ENCODE data around the gene MYO16.
"Not testable (repeated sequence)": the region's sequence is repeated elsewhere in the genome, so short reads cannot be mapped to it uniquely, and the experiment has no call there.

MYO16 gene

GRCh38 chr13:108987517-108987916, 358.1 kb downstream of the MYO16 start:
- Histone ChIP-seq H3K9me3 (no peaks in the 10 kb centered on the region), H3K4me3 (ENCODE audit: low read depth, low read length) (no peak overlapping the region), H3K27me3 (peaks cover 41% of the 10 kb centered on the region), H3K4me1 (no peaks in the 10 kb centered on the region), H3K36me3 (no peaks in the 10 kb centered on the region)
- TF ChIP-seq CTCF (IDR thresholded peaks at IDR 0.05; ENCODE audit: low read depth, low read length): no peak
- DNase-seq: no peak

DNA sequence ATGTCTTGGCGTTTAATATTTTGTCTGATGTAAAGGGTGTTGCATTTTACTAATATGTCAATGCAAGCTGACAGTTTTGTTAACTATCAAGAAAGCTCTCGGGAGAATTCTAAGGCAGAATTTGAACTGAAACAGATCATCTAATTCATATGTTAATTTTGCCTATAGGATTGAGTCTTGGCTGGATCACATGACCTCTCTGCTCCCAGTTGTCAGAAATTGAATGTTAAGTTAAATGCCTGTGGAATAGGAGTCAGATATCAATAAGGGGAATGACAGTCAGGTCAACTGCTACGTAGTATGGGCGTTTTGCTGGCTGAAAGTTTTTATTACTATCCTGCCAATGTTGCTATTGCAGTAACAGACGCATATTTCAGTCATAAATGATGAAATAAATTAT, 358.5 kb downstream of the MYO16 start:
- no peak for DNase-seq
- H3K4me1 ChIP-seq: no peaks in the 10 kb centered on the region
- no peaks in the 10 kb centered on the region for H3K36me3 ChIP-seq
- H3K9me3 ChIP-seq: no peaks in the 10 kb centered on the region
- peaks cover 41% of the 10 kb centered on the region for H3K27me3 ChIP-seq
- no peak overlapping the region for H3K4me3 ChIP-seq (ENCODE audit: low read depth, low read length)
- no peak for TF ChIP-seq CTCF (IDR thresholded peaks at IDR 0.05; ENCODE audit: low read depth, low read length)

DNA sequence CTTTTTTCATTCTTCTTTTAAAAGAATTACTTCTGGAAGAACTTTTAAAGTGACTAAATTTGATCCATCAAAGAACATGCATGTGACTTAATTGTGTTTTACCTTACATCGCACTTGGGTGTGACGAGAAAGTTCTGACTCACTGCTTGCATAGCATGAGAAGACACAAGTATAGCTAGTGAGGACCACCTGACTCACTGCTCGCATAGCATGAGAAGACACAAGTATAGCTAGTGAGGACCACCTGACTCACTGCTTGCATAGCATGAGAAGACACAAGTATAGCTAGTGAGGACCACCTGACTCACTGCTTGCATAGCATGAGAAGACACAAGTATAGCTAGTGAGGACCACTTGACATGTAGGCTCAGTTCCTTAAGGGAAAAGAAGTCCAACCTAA, 362.0 kb downstream of the MYO16 start:
- not testable (repeated sequence) for DNase-seq; H3K9me3 ChIP-seq; H3K4me1 ChIP-seq; H3K4me3 ChIP-seq (ENCODE audit: low read depth, low read length); H3K36me3 ChIP-seq
- peaks cover 38% of the 10 kb centered on the region for H3K27me3 ChIP-seq

- DNase-seq: no peak
- no peaks in the 10 kb centered on the region for H3K9me3 ChIP-seq
Observed at GRCh38 chr13:108993346-108993745, 363.9 kb downstream of the MYO16 start.

DNA sequence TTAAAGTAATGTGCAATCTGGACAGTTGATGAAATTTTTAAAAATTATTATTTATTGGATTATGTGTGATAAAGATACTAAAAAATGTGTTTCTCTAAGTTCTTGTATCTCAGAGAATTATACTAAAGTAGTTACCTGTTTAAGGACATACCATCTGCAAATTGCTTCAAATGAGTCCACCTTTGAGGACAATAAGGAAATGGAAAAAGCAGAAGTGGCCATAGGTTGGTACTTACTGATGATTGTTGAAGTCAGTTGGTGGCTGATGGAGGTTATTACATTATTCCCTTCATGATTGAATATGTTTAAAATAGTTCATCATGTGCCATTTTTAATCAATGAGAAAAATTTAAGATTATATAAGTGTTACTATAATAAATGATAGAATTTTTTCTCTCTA, 367.0 kb downstream of the MYO16 start:
- H3K4me3 ChIP-seq (ENCODE audit: low read depth, low read length): no peak overlapping the region
- no peaks in the 10 kb centered on the region for H3K4me1 ChIP-seq
- no peaks in the 10 kb centered on the region for H3K9me3 ChIP-seq
- H3K36me3 ChIP-seq: no peaks in the 10 kb centered on the region
- peaks cover 18% of the 10 kb centered on the region for H3K27me3 ChIP-seq
- no peak for TF ChIP-seq CTCF (IDR thresholded peaks at IDR 0.05; ENCODE audit: low read depth, low read length)
- no peak for DNase-seq

More at GRCh38 chr13:108993346-108993745, 363.9 kb downstream of the MYO16 start:
- no peak for TF ChIP-seq CTCF (IDR thresholded peaks at IDR 0.05; ENCODE audit: low read depth, low read length)
- H3K27me3 ChIP-seq: peaks cover 30% of the 10 kb centered on the region
- H3K36me3 ChIP-seq: no peaks in the 10 kb centered on the region
- H3K4me3 ChIP-seq (ENCODE audit: low read depth, low read length): no peak overlapping the region
- no peaks in the 10 kb centered on the region for H3K4me1 ChIP-seq

DNA sequence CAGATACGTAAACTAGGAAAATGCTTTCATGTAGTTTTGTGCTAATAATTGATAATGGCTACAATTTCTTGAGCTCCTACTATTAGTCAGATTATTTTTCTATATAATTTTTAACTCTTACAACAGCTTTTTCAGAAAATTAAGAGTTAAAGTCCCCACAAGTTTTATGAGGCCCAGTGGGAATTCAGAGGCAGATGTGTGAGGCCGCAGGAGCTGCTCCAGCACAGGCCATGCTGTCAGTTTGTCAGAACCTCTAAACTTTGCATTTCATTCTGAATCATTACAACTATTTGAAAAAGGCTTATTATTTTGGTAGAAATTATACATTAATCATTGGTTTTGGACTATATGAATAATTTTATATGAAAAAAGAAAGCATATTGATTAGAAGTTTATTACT, 370.8 kb downstream of the MYO16 start:
- DNase-seq: no peak
- H3K4me1 ChIP-seq: no peaks in the 10 kb centered on the region
- TF ChIP-seq CTCF (IDR thresholded peaks at IDR 0.05; ENCODE audit: low read depth, low read length): no peak
- H3K9me3 ChIP-seq: no peaks in the 10 kb centered on the region
- H3K36me3 ChIP-seq: no peaks in the 10 kb centered on the region
- peaks cover 14% of the 10 kb centered on the region; the same call in 1 of the 2 replicates for H3K27me3 ChIP-seq
- H3K4me3 ChIP-seq (ENCODE audit: low read depth, low read length): no peak overlapping the region

GRCh38 chr13:109002934-109003333, 373.5 kb downstream of the MYO16 start:
- Histone ChIP-seq H3K4me3 (ENCODE audit: low read depth, low read length) (no peak overlapping the region), H3K27me3 (peaks cover 22% of the 10 kb centered on the region), H3K36me3 (no peaks in the 10 kb centered on the region), H3K9me3 (no peaks in the 10 kb centered on the region), H3K4me1 (no peaks in the 10 kb centered on the region)
- no peak for DNase-seq
- TF ChIP-seq CTCF (IDR thresholded peaks at IDR 0.05; ENCODE audit: low read depth, low read length): no peak

Measured in BE2C (cell line).